22Rv1 (cell line): ENCODE results near the gene ZNF85.
"Not testable (repeated sequence)": the region's sequence is repeated elsewhere in the genome, so short reads cannot be mapped to it uniquely, and the experiment has no call there.

ENCODE experiments used
- H3K27ac ChIP-seq: fragments of 450-650 bp; 2 replicates; pipeline ENCODE4 v1.5.1; 2017
- CTCF ChIP-seq: fragments of 450-650 bp; IDR thresholded peaks from 2 replicates; pipeline ENCODE4 v1.5.1; 2017; ENCODE audit warnings: mild to moderate bottlenecking
- ZFX ChIP-seq: fragments of 450-650 bp; IDR thresholded peaks from 2 replicates; pipeline ENCODE4 v1.6.1; 2017; ENCODE audit warnings: antibody characterized with exemption, borderline replicate concordance

ZNF85 gene

GRCh38 chr19:20923077-20923871 lies at the start of gene ZNF85:
Gene ZNF85 (plus strand): TSS chr19:20923251. CDS start chr19:20923401, 150 bp downstream.
- H3K27ac ChIP-seq: peak within 1 kb of the TSS; percentile 93

GRCh38 chr19:20879501-20879900 lies 43.5 kb upstream of the ZNF85 start:
- no peak for TF ChIP-seq ZFX
- no peak for TF ChIP-seq CTCF
- no peak overlapping the region for H3K27ac ChIP-seq

More at GRCh38 chr19:20923077-20923871, at the start of gene ZNF85:
- TF ChIP-seq ZFX: no peak
- TF ChIP-seq CTCF: no peak

GRCh38 chr19:20912973-20913372 lies 10.1 kb upstream of the ZNF85 start:
- TF ChIP-seq ZFX: no peak
- TF ChIP-seq CTCF: no peak
- no peak overlapping the region for H3K27ac ChIP-seq

GRCh38 chr19:20925481-20925880 lies 2.4 kb downstream of the ZNF85 start:
- no peak overlapping the region for H3K27ac ChIP-seq
- TF ChIP-seq ZFX (no peak), CTCF (no peak)

- TF ChIP-seq ZFX (no peak), CTCF (no peak)
Observed at GRCh38 chr19:20926796-20927195, 3.7 kb downstream of the ZNF85 start.

GRCh38 chr19:20928371-20928770 lies 5.3 kb downstream of the ZNF85 start:
- H3K27ac ChIP-seq: no peak overlapping the region
- TF ChIP-seq ZFX: no peak
- no peak for TF ChIP-seq CTCF

More at GRCh38 chr19:20926796-20927195, 3.7 kb downstream of the ZNF85 start:
- H3K27ac ChIP-seq: no peak overlapping the region

GRCh38 chr19:20936322-20936947 lies 13.4 kb downstream of the ZNF85 start:
- not testable (repeated sequence) for H3K27ac ChIP-seq

GRCh38 chr19:20952561-20953095 lies 29.6 kb downstream of the ZNF85 start:
- H3K27ac ChIP-seq: not testable (repeated sequence)
